Jurkat, Clone E6-1 (cell line): Measurements from ENCODE around the gene ITIH3. TPM values are rescaled to one million over a fixed set of nuclear protein-coding genes. Genes with fewer than 3 reads are reported as not detected.
A peak's percentile ranks its signal among the peaks of the same experiment; 100 is the strongest.
"Not testable (repeated sequence)": the region's sequence is repeated elsewhere in the genome, so short reads cannot be mapped to it uniquely, and the experiment has no call there.

Experiments
- DNase-seq: peaks from one replicate; pipeline ENCODE4 v3.0.0-alpha.2; 2011; ENCODE audit warnings: low read depth, low spot score
- H3K4me3 ChIP-seq: 2 replicates; pipeline ENCODE4 v1.5.1; 2011; ENCODE audit warnings: mild to moderate bottlenecking, low read length, control low read depth, moderate library complexity
- polyA plus RNA-seq: library from polyadenylated mRNA; unstranded; fragments of >200 nt; gene quantifications from one replicate; pipeline ENCODE4 v1.2.1, GENCODE V29; 2012; ENCODE audit warnings: missing spikeins; ENCODE audit not compliant: insufficient read length, insufficient read depth

ITIH3 gene
- not detected for polyA plus RNA-seq

GRCh38 chr3:52794612-52795099 lies at the start of gene ITIH3:
Gene ITIH3, plus strand, starts transcription at chr3:52794796. Its CDS starts 8 bp downstream, at chr3:52794804.
- H3K4me3 ChIP-seq, result no peak within 1 kb of the TSS
- DNase-seq, result no peak

- DNase-seq, result no peak
- H3K4me3 ChIP-seq, result no peak overlapping the region
Measured at GRCh38 chr3:52752045-52752660, 42.4 kb upstream of the ITIH3 start.

DNA sequence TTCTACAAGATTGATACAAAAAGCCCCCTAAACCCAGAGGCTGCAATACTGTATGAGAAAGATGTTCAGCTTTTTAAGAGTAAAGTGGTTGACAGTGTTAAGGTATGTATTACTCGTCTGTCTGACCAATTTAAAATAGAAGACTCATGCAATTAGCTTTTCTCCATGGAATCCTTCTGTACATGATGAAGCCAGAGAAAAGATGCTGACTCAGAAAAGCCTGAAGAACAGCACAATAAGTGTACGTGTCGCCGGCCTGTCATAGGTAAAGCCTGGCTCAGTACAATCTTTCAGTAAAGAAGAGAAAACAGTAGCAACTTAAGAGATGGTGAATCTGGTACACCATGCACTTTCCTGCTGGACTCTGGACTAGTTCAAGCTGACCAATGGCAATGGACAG lies 40.2 kb upstream of the ITIH3 start:
- no peak overlapping the region for H3K4me3 ChIP-seq
- no peak for DNase-seq

- no peak for DNase-seq
- H3K4me3 ChIP-seq, result no peak overlapping the region
Measured at GRCh38 chr3:52756141-52756540, 38.5 kb upstream of the ITIH3 start.

DNA sequence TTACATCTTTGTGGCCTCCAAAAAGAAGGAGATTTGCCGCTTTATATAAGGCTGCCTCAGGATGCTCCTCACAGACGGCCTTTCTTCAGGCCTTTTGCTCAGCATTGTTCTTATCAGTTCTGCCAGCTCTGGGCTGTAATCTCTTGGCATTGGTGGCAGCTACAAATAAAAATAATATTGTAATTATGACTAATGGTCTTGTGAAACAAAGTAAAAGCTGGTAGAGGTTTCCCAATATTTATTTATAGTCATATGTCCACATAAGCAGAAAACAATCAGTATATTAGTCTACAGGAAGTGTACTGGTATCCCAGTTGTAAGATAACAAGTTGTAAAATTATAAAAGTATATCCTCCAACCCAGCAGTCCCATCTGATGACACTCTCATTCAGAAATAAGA lies 31.1 kb upstream of the ITIH3 start:
- H3K4me3 ChIP-seq, result no peak overlapping the region
- no peak for DNase-seq

DNA sequence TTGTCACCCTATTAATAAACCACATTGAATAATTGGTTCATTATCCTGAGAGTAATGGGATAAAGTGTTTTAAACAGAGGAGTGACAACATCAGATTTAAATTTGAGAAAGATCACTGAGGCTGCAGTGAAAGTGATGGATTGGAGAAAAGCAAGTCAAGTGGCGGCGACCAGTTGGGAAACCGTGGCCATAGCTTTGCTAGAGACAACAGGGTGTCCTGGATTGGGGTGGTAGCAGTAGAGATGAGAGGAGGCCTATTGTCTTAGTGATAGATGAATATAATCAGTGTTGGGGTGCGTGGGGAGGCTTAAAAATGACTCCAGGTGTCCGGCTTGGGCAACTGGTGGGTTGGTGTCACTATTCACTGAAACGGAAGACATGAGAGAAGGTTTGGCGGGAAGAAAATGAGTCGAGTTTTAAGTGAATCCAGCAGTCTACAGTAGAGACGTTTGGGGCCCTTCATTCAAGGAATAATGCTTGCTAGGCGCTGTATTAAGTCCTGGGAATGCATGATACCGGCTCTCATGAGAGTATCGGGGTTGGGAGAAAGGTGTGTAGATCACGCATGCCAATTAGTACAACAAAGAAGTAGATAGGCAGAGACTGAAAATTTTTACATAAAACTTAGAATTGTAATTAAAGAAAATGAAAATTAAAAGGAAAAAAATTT lies 24.7 kb upstream of the ITIH3 start:
- peak overlapping the region; percentile 56 for H3K4me3 ChIP-seq

GRCh38 chr3:52770496-52771333 lies 23.9 kb upstream of the ITIH3 start, which contains the start of gene NEK4:
Gene NEK4, minus strand, starts transcription at chr3:52770940. Its CDS starts 194 bp downstream, at chr3:52770746.
- DNase-seq, result peak; percentile 75
- H3K4me3 ChIP-seq, result peak within 1 kb of the TSS; percentile 56

More for the DNA sequence above, 24.7 kb upstream of the ITIH3 start:
- no peak for DNase-seq

GRCh38 chr3:52771334-52771681 lies 23.3 kb upstream of the ITIH3 start:
- peak overlapping the region; percentile 56 for H3K4me3 ChIP-seq
- DNase-seq, result peak; percentile 23

- peak overlapping the region; percentile 56 for H3K4me3 ChIP-seq
Measured at GRCh38 chr3:52771702-52772101, 22.9 kb upstream of the ITIH3 start.

GRCh38 chr3:52773361-52774065 lies 21.1 kb upstream of the ITIH3 start:
- H3K4me3 ChIP-seq, result no peak overlapping the region
- DNase-seq, result no peak

More at GRCh38 chr3:52771702-52772101, 22.9 kb upstream of the ITIH3 start:
- no peak for DNase-seq

GRCh38 chr3:52774066-52774713 lies 20.4 kb upstream of the ITIH3 start:
- DNase-seq, result no peak

DNA sequence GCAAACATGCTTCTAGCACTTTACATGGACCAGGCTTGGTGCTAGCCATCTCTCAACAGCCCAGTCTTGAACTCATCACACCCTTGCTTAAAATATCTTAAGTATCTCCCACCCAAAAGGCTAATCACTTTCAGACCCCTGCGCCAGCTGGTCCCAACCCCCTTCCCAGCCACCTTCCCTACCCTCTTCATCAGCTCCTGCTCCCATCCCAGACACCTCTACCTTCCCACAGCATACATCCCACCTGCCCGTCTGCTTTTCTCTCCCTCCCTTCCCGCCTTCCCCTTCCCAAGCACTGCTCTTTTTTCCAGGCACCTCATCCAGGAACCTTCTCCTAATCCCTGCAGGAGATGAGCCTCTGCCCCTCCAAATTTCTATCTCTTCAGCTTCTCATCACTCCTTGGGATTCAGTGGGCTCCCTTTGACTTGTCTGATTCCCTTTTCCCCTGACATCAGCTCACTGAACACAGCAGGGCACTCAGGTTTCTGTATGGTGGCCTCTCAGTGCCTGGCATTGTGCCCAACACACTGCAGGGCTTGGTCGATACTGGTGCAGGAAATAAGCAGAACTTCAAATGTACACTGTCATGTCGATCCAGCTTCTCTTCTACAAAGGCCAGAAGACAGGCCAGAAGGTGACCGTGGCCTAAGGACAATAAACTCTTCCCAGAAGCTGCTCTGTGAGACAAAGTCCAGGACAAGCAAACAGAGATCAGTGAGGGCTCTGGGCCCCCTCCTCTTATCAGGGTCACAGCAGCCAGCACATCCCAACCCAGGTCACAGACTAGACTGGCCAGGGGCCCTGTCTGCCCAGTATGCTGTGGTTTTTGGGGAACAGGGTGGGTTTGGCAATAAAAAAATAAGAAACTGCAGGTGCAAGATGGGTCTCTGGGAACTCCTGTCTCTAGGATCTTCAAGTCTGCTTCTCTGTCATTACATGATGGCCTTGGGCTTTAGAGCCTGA lies 19.4 kb upstream of the ITIH3 start:
- no peak for DNase-seq
- H3K4me3 ChIP-seq, result no peak overlapping the region

More at GRCh38 chr3:52774066-52774713, 20.4 kb upstream of the ITIH3 start:
- H3K4me3 ChIP-seq, result no peak overlapping the region

- DNase-seq, result no peak
- H3K4me3 ChIP-seq, result no peak overlapping the region
Measured at GRCh38 chr3:52775877-52776276, 18.7 kb upstream of the ITIH3 start.

- DNase-seq, H3K4me3 ChIP-seq: not testable (repeated sequence)
Measured at GRCh38 chr3:52776486-52776885, 18.1 kb upstream of the ITIH3 start.

DNA sequence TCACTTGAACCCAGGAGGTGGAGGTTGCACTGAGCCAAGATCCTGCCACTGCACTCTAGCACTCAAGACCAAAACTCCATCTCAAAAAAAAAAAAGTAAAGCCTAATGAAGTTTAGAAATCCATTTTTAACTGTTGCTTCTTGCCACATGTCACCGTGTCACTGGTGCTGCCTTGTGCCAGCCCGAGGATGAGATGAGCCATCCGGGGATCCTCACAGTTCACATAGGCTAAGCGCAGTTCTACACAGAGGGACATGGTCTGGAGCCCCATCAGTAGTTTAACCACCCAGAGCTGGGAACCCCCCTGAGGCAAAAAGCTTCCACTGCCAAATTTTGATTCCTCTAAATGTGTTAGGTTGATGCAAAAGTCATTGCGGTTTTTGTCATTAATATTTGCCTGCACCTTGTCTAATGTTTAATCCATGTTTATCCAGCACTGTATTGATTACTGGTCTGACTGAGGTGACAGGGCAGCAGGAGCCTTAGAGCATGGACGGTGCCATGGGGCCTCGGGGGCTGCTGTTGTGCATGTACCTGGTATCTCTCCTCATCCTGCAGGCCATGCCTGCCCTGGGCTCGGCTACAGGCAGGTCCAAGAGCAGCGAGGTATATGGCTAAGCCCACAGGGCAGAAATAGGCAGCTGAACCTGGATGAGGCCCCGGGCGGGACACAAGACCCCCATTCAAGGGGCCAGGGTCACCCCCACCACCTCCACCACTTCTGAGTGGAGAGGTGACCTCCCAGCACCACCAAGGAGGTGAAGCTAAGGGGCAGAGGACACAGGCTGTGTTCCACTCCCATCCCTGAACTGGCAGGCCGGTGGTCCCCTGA lies 17.3 kb upstream of the ITIH3 start, which contains the start of gene ITIH1:
Gene ITIH1, plus strand, starts transcription at position 473 of the 832 bp plus-strand sequence. Its CDS starts 17 bp downstream, at position 490.
- no peak within 1 kb of the TSS for H3K4me3 ChIP-seq
- no peak for DNase-seq

GRCh38 chr3:52777959-52778805 lies 16.4 kb upstream of the ITIH3 start:
- H3K4me3 ChIP-seq, result no peak overlapping the region
- no peak for DNase-seq
